K562 (cell line): ENCODE data around the gene CREB3L2. TPM values are rescaled to one million over a fixed set of nuclear protein-coding genes. Genes with fewer than 3 reads are reported as not detected.

Experiments
- ADNP ChIP-seq: fragments of 200-800 bp; sonication (Bioruptor generic); IDR thresholded peaks from 2 replicates; pipeline ENCODE4 v1.6.1; 2016; ENCODE audit warnings: missing genetic modification characterization, missing compliant biosample characterization
- CHD1 ChIP-seq: fragments of 200-600 bp; sonication (generic); IDR thresholded peaks from one replicate; pipeline ENCODE4 v1.6.1; 2012; ENCODE audit warnings: mild to moderate bottlenecking, moderate library complexity, low read length, inconsistent platforms
- ELF1 ChIP-seq: fragments of 200-800 bp; sonication (Bioruptor generic); IDR thresholded peaks from 2 replicates; pipeline ENCODE4 v1.6.1; 2016; ENCODE audit warnings: missing genetic modification characterization, missing compliant biosample characterization
- HDAC2 ChIP-seq: fragments of 450-650 bp; IDR thresholded peaks from 2 replicates; pipeline ENCODE4 v1.6.1; 2016; ENCODE audit warnings: mild to moderate bottlenecking
- KDM1A ChIP-seq, 2 experiments: fragments of 450-650 bp; IDR thresholded peaks; 2 replicates each; pipeline ENCODE4 v1.6.1; 2016; ENCODE audit warnings: mild to moderate bottlenecking in 2 of 2
- MTF1 ChIP-seq: fragments of 250-450 bp; sonication (Bioruptor Pico); IDR thresholded peaks from 2 replicates; pipeline ENCODE4 v1.9.0; 2021; ENCODE audit warnings: moderate library complexity, mild to moderate bottlenecking, inconsistent platforms, borderline replicate concordance
- POU5F1 ChIP-seq: fragments of 150-350 bp; IDR thresholded peaks from 2 replicates; pipeline ENCODE4 v1.6.1; 2014; ENCODE audit warnings: borderline replicate concordance, low read length, low read depth, mild to moderate bottlenecking; ENCODE audit not compliant: partially characterized antibody
- SIN3B ChIP-seq: fragments of 450-650 bp; IDR thresholded peaks from 2 replicates; pipeline ENCODE4 v1.6.1; 2017; ENCODE audit warnings: low read depth, mild to moderate bottlenecking, moderate library complexity
- TAF15 ChIP-seq: fragments of 200-400 bp; formaldehyde crosslinking; IDR thresholded peaks from 2 replicates; pipeline ENCODE4 v1.6.1; 2017; ENCODE audit warnings: mild to moderate bottlenecking, low read depth, low read length, moderate library complexity
- TAF7 ChIP-seq: fragments of 450-650 bp; IDR thresholded peaks from 2 replicates; pipeline ENCODE4 v1.6.1; 2016; ENCODE audit warnings: missing genetic modification characterization, missing compliant biosample characterization
- polyA plus RNA-seq, 8 experiments: library from polyadenylated mRNA; depleted of rRNA in 4 of 8; stranded (reverse) in 5 of 8; unstranded in 3 of 8; fragments of >200 nt; fragmentation: Nextera tagmentation in 2 of 8; fragmentation: Illumina TruSeq in 1 of 8; extraction: Ambion mirVana in 2 of 8; extraction: Trizol in 1 of 8; gene quantifications; 2 replicates each; pipeline versions ENCODE4 v1.2.1 to v1.2.3, GENCODE V29; 2011 to 2014; ENCODE audit warnings: inconsistent platforms in 1 of 8, missing spikeins in 1 of 8
- total RNA-seq, 7 experiments: library from RNA; depleted of rRNA in 6 of 7; stranded (reverse); fragments of >200 nt in 6 of 7; fragmentation: Illumina TruSeq in 2 of 7; extraction: Trizol in 2 of 7; gene quantifications; 2 replicates each; pipeline versions ENCODE4 v1.2.1 to v1.2.3, GENCODE V29; 2011 to 2021; ENCODE audit warnings: low replicate concordance in 1 of 7
- TF ChIP-seq, protein P1 (sequence below), 2 experiments: fragments of 450-650 bp in 1 of 2; sonication (generic) in 1 of 2; formaldehyde crosslinking in 1 of 2; IDR thresholded peaks; 2 replicates each; pipeline versions ENCODE4 v1.7.1 to v1.9.0; 2016 to 2022; ENCODE audit warnings: inconsistent platforms in 1 of 2, mild to moderate bottlenecking in 1 of 2, missing genetic modification reagents in 1 of 2
- TF ChIP-seq, protein P2 (sequence below): fragments of 250-450 bp; sonication (Bioruptor Pico); IDR thresholded peaks from 2 replicates; pipeline ENCODE4 v1.8.0; 2022; ENCODE audit warnings: moderate library complexity, mild to moderate bottlenecking, inconsistent platforms
- TF ChIP-seq, protein P3 (sequence below): fragments of 250-450 bp; sonication (Bioruptor Pico); IDR thresholded peaks from 2 replicates; pipeline ENCODE4 v1.8.0; 2021; ENCODE audit warnings: moderate library complexity, mild to moderate bottlenecking, inconsistent platforms
- TF ChIP-seq, protein P4 (sequence below): sonication (generic); formaldehyde crosslinking; IDR thresholded peaks from 2 replicates; pipeline ENCODE4 v1.8.1; 2023; ENCODE audit warnings: mild to moderate bottlenecking, missing genetic modification reagents

Gene CREB3L2
- total and polyA plus RNA-seq, 9 of the 15 experiments (the other 6 are each of a cell fraction or from before 2014, with no cell fraction given), result 7.1 to 45.6 (median 15.8) TPM

DNA sequence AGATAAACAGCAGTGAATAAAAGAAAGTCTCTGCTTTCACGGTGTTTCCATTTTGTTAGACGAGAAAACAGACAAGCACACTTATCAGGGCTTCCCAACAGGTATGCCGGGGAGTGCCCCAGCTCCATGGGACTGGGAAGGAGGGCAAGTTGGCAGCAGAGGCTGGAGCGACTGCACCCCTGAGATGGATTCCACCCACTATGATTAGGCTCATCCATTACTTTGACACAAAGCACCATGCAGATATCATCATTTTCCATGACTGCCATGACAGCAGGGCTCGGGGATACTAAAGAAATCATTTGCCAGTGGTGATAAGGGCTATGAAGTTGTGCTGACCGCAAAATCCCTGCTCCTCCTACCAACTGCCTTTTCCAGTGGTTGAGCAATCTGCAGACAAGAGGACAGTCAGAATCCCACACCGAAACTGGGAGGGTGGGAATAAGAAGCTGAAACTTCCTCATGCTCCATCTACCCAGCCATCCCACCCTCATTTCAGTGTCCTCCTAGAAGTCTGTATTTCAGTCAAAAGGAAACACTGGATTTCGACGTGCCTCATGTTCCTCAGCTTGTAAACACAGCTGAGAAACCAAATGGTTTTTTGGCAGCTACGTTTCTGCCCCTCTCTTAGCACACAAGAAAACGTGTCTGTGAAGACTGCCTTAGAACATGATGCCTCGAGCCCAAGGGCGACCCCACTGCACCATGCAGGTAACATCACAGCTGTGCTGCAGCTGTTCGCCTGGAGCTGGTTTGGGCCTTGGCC is 15.5 kb downstream of the CREB3L2 start (continued):
- TF ChIP-seq, protein P1, sequence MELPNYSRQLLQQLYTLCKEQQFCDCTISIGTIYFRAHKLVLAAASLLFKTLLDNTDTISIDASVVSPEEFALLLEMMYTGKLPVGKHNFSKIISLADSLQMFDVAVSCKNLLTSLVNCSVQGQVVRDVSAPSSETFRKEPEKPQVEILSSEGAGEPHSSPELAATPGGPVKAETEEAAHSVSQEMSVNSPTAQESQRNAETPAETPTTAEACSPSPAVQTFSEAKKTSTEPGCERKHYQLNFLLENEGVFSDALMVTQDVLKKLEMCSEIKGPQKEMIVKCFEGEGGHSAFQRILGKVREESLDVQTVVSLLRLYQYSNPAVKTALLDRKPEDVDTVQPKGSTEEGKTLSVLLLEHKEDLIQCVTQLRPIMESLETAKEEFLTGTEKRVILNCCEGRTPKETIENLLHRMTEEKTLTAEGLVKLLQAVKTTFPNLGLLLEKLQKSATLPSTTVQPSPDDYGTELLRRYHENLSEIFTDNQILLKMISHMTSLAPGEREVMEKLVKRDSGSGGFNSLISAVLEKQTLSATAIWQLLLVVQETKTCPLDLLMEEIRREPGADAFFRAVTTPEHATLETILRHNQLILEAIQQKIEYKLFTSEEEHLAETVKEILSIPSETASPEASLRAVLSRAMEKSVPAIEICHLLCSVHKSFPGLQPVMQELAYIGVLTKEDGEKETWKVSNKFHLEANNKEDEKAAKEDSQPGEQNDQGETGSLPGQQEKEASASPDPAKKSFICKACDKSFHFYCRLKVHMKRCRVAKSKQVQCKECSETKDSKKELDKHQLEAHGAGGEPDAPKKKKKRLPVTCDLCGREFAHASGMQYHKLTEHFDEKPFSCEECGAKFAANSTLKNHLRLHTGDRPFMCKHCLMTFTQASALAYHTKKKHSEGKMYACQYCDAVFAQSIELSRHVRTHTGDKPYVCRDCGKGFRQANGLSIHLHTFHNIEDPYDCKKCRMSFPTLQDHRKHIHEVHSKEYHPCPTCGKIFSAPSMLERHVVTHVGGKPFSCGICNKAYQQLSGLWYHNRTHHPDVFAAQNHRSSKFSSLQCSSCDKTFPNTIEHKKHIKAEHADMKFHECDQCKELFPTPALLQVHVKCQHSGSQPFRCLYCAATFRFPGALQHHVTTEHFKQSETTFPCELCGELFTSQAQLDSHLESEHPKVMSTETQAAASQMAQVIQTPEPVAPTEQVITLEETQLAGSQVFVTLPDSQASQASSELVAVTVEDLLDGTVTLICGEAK (IDR thresholded peaks at IDR 0.05), result no peak
- TF ChIP-seq, protein P1 (CRISPR knock-in tag; IDR thresholded peaks at IDR 0.05), result no peak
- TF ChIP-seq POU5F1 (no peak), CHD1 (peak; percentile 31), HDAC2 (peak; percentile 96), SIN3B (no peak), ELF1 (tag) (no peak), TAF15 (no peak), MTF1 (no peak), TAF7 (tag) (no peak), KDM1A (IDR thresholded peaks at IDR 0.05) (peak; percentile 98), ADNP (tag) (peak; percentile 74)
- TF ChIP-seq, protein P2, sequence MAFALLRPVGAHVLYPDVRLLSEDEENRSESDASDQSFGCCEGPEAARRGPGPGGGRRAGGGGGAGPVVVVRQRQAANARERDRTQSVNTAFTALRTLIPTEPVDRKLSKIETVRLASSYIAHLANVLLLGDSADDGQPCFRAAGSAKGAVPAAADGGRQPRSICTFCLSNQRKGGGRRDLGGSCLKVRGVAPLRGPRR (CRISPR knock-in tag), result no peak
- TF ChIP-seq, protein P3, sequence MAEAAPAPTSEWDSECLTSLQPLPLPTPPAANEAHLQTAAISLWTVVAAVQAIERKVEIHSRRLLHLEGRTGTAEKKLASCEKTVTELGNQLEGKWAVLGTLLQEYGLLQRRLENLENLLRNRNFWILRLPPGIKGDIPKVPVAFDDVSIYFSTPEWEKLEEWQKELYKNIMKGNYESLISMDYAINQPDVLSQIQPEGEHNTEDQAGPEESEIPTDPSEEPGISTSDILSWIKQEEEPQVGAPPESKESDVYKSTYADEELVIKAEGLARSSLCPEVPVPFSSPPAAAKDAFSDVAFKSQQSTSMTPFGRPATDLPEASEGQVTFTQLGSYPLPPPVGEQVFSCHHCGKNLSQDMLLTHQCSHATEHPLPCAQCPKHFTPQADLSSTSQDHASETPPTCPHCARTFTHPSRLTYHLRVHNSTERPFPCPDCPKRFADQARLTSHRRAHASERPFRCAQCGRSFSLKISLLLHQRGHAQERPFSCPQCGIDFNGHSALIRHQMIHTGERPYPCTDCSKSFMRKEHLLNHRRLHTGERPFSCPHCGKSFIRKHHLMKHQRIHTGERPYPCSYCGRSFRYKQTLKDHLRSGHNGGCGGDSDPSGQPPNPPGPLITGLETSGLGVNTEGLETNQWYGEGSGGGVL (CRISPR knock-in tag), result no peak
- TF ChIP-seq, protein P4, sequence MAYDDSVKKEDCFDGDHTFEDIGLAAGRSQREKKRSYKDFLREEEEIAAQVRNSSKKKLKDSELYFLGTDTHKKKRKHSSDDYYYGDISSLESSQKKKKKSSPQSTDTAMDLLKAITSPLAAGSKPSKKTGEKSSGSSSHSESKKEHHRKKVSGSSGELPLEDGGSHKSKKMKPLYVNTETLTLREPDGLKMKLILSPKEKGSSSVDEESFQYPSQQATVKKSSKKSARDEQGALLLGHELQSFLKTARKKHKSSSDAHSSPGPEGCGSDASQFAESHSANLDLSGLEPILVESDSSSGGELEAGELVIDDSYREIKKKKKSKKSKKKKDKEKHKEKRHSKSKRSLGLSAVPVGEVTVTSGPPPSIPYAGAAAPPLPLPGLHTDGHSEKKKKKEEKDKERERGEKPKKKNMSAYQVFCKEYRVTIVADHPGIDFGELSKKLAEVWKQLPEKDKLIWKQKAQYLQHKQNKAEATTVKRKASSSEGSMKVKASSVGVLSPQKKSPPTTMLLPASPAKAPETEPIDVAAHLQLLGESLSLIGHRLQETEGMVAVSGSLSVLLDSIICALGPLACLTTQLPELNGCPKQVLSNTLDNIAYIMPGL (CRISPR knock-in tag), result no peak
